SK-MEL-5 (cell line): ENCODE results near the gene PIK3R5. TPM values are rescaled to one million over a fixed set of nuclear protein-coding genes. Genes with fewer than 3 reads are reported as not detected.

Experiments used
- DNase-seq: peaks from one replicate; pipeline ENCODE4 v3.0.0-alpha.2; 2016; ENCODE audit warnings: low read depth, low spot score
- in situ Hi-C: cut with HindIII; loops from 2 replicates; pipeline ENCODE4 v1.10.0; 2016; ENCODE audit warnings: low sequenced_read_pairs, high pct_unique_total_duplicates, low pct_unique_long_range_greater_than_20kb
- total RNA-seq: library from RNA; depleted of rRNA; stranded (reverse); fragments of >200 nt; shearing (Covaris generic); gene quantifications from 2 replicates; pipeline ENCODE4 v1.2.3, GENCODE V29; 2014

Gene PIK3R5
- total RNA-seq, 1 experiment from 2014 or later = 0.82 TPM

GRCh38 chr17:8960325-8961140 lies 5.0 kb downstream of the PIK3R5 start:
- DNase-seq = no peak
- in situ Hi-C loops = no loop called here

DNA sequence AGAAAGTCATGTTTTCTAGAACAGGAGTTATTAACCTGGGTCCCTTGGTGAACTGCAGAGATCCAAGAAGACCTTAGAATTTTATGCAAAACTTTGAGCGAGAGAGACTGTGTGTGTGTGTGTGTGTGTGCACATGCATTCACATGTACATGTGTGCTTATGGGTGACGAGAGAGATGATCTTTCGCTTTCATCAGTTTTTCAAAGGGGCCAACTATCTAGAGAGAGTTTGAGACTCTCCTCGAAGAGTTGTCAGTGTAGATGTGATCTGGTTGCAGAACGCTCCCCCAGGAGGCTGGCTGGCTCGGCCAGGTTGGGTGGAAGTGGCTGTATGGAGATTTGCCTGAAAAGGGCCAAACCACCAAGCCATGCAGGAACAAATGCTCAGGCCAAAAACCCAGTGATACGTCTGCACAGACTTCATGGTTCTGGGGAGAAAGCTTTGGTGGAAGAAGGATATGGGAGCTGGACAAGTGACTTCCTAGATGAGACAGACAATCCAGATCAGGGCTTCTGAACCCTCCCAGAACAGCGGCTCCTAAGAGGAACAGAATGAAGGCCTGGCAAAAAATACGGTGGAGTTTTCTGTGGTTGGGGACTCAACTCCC lies 6.1 kb downstream of the PIK3R5 start:
- DNase-seq = no peak
- in situ Hi-C loops = no loop called here

DNA sequence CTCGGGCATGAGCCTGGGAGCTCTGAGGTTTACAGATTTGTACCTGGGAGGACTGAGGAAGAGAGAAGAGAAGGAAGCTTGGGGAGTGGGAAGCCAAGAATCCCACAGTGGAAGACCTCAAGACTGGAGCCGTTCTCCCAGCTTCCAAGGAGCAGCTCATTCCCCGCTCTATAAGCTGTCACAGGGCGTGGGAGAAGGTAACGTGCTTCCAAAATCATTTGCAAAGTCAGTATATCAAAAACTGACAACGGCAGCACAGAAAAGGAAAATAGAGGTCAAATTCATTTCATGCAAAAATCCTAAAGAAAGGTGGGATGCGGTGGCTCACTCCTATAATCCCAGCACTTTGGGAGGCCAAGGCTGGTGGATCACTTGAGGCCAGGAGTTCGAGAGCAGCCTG lies 7.8 kb downstream of the PIK3R5 start:
- DNase-seq = no peak
- in situ Hi-C loops = no loop called here

GRCh38 chr17:8956465-8956902 lies 9.0 kb downstream of the PIK3R5 start:
- no peak for DNase-seq
- in situ Hi-C loops = no loop called here

DNA sequence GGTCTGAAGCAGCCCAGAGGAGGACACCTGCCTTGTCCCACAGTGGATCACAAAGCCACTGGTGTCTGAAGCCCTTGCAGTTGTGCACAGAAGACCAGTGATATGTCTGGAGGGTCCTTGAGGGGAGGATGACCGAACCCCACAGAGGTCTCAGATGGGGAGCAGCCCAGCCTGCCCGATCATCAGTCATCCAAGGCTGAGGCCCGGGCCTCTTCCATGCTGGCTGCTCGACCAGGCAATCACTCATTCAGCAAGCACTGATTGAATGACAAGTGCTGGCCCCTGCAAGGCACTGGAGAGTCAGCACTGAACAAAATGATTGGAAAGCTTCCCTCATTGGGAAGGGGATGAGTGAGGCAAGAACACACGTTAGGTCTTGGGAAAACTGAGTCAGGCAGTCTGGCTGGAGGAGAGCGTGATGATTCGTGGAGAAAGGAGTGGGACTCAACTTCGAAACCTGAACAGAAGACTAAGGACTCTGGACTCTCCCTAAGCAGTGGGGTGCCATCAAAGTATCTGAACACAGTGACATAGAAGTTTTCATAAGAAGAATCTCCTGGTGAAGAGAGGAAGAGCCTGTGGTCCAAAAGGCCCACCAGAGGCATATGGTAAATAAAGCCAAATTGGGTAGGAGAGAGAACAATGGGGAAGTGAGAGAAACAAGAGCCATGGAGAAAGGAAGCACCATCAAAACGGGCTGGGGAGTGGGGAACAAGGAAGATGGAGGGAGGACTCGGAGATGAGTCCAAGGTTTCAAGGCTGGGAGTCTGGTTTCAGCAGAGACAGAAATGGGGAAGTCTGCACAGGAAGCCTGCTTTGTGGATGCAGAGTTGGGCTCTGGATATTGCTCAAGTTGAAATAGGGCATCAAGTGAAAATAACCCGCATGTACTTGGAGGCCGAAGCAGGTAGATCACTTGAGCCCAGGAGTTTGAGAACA lies 10.2 kb downstream of the PIK3R5 start:
- in situ Hi-C loops = no loop called here
- no peak for DNase-seq

DNA sequence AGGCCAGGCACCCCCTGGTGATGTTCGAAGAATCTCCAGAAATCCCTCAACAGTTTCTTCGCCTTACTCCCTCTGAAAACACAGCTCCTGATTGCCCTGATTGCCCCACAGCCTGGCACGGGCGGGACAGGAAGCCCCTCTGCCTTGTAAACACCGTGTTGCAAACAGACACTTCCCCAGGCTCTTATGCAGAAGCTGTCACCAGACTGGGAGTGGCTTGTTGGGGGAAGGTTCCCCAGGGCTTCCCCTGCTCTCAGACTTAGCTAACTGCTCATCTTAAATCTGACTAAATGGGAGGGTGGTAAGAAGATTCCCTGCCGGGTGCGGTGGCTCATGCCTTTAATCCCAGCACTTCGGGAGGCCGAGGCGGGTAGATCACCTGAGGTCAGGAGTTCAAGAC lies 11.2 kb downstream of the PIK3R5 start:
- in situ Hi-C loops = no loop called here
- no peak for DNase-seq

DNA sequence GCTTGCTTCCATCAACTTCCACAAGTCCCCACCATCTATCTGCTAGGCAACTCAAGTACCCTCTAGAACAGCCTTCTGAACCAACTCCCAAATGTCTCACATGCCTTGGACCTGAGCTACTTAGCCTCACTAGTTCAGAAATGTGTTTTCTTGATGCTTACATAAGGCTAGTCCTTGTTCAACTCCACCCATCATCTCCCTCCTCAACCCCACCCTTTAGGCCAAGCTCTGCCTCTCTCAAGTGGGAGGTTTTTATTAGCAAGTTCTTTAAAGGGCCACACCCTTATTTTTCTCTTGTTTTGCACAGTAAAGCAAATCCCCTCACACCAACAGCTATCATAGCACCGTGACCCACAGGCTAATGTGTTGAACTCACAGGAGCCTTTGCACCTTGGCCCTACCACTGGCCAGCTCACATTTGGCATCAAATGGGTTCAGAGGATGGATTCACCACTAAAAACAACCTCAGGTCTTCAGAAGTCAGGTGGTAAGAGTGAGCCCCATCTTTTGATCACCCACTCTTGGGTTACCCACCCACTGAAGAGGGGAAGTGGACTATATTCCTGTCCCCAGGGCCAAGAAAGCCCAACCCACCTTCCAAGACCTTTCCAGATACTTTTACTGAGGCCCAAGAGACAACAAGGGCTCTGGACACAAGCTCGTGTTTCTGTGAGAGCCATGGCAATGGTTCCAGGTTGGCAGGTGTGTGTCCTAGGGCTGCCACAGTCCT lies 12.2 kb downstream of the PIK3R5 start:
- in situ Hi-C loops = no loop called here
- no peak for DNase-seq

- DNase-seq = no peak
- in situ Hi-C loops = no loop called here
These were observed 13.3 kb downstream of the PIK3R5 start for GRCh38 chr17:8952191-8952590.

- DNase-seq = no peak
- in situ Hi-C loops = no loop called here
These were observed 14.3 kb downstream of the PIK3R5 start for GRCh38 chr17:8951206-8951605.

DNA sequence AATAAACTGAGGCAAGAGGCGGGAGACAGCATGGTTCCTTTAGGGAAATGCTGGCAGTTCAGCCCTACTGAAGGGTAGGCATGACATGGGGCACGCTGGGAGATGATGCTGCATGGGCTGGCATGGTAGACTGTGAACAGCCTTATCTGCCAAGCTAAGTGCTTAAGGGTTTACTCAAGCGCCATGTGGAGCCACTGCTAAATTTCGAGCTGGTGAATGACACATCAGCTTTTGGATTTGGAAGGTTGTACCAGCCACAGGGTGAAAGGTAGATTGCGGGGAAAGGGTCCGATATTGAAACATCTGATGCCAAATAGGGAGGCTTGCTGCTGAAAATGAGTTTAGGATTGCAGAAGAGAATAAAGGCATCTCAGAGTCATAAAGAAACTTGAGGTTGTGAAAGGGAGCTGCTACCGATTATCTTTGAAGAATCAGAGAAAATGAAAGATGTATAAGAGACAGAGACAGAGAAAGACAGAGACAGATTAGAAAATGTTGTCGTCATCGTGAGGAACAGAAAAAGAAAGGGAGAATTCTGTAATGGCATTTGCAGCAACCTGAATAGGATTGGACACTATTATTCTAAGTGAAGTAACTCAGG lies 16.3 kb downstream of the PIK3R5 start:
- no peak for DNase-seq
- in situ Hi-C loops = no loop called here

- no peak for DNase-seq
- in situ Hi-C loops = no loop called here
These were observed 17.0 kb downstream of the PIK3R5 start for GRCh38 chr17:8948462-8948861.

DNA sequence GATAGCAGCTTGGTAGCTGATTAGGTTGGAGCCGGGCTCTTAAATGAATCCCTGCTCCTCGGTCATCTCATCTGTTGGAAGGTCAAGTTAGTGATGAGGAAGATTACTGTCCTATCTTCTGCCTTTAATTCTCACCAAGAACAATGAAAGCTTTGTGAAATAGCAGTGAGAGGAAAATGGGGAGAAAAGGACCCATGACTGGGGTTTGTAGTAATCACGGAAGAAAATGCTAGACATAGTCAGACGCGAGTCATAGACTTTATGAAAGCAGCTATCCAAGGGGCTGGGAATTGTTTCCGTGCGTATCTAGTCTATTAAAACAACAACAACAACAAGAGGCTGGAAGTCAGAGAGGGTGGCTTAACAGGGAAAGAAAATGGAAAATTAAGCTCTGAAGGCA lies 18.3 kb downstream of the PIK3R5 start:
- peak; percentile 58 for DNase-seq
- in situ Hi-C loops = no loop called here

DNA sequence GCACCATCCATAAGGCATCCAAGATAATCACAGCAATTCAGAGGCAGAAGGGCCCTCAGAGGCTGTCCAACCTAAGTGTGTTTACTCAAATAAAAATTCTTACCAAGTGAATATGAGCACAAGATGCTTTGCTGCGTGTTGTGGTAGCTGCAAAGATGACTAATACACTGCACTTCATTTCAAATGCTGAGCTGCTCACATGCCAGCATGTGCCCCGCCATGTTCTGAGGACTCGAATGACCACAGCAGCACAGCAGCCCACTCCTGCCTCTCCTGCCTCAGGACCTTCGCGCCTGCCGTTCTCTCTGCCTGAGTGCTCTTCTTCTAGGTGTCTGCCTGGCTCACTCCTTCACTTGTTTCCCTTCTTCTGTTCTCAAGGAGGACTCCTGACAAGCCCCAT lies 19.0 kb downstream of the PIK3R5 start:
- no peak for DNase-seq
- in situ Hi-C loops = no loop called here

DNA sequence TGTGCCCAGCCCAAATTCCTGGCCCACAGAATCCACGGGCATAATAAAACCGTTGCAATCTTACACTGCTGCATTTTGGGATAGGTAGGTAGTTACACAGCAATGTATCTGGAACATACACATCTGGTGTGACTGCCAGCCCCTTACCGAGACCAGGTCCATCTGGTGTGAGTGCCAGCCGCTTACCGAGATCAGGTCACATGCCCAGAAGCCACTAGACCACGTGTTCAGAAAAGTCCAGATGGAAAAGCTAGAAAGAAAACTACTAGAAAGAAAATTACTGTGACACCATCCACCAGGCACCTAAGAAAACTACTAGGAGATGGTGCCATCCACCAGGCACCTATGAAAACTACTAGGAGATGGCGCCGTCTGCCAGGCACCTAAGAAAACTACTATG lies 19.4 kb downstream of the PIK3R5 start:
- DNase-seq = no peak
- in situ Hi-C loops = no loop called here

DNA sequence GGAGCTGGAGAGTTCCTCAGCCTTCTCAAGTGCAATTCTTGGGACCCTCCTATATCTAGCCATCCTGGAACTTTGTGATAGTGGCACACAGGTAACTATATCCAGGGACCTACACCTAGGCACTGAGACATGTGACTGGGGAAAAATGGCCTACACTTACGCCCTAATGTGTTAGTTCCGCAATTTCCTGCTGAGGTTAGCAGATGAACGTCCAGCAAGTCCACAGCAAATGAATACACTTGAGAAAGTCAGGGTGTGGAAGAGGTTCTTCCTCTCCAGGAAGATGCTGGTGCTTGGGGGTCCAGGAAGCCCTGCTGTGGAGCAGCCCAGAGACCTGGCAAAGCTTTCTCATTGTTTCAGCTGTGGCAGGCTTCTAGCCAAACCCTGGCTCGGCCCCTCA lies 20.8 kb downstream of the PIK3R5 start:
- in situ Hi-C loops = no loop called here
- no peak for DNase-seq

DNA sequence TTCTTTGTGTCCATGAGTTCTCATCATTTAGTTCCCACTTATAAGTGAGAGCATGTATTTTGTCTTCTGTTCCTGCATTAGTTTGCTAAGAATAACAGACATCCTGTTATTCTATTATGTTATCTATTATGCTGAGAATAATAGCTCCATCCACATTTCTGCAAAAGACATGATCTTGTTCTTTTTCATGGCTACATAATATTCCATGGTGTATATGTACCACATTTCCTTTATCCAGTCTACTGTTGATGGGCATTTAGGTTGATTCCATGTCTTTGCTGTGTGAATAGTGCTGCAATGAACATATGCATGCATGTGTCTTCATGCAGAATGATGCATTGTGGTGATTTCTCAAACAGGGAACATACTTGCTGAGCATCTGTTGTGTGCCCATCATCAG lies 21.4 kb downstream of the PIK3R5 start:
- in situ Hi-C loops = no loop called here

DNA sequence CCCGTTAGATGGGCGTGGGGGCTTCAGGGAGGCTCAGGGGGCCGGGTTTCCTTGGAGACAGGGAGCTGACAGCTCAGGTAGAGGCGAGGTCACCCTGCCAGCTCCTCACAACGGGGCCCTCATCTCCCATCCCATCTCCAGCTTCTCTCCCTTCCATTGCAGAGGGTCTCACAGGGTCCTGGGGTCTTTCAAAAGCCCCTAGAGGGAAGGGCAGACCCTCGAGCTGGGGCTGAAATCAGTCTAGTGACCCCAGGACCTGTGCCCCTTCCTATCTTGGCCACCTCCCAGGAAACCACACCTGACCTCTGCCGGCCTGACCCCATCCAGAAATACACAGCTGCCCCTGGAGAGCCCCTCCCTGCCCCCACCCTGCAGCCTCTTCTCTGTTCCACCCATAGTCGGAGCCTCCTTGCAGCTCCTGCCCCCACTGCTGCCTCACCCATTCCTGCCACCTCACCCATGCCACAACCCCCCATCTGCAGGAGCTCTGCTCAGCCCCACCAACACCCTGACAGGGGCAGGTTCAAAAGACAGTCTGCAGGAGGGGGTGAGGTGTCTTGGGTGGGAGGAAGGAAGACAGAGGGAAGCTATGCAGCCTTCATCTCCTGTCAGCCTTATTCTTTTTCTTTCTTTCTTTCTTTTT lies 23.4 kb downstream of the PIK3R5 start:
- in situ Hi-C loops = no loop called here
- no peak for DNase-seq

More for the DNA sequence above, 21.4 kb downstream of the PIK3R5 start:
- DNase-seq = no peak
